ENCODE measurements around the gene VSTM5. TPM values are rescaled to one million over a fixed set of nuclear protein-coding genes. Genes with fewer than 3 reads are reported as not detected.
A peak's percentile ranks its signal among the peaks of the same experiment; 100 is the strongest.

VSTM5 gene
- polyA plus RNA-seq, 1 of the 3 experiments (the other 2 are of a cell fraction): 0.12 TPM

- Histone ChIP-seq H3K79me2 (ENCODE audit: insufficient read depth) (peaks cover 53% of the 10 kb centered on the region), H3K9ac (peak overlapping the region; percentile 99), H3K9me3 (no peaks in the 10 kb centered on the region), H3K27me3 (ENCODE audit: insufficient read depth) (no peaks in the 10 kb centered on the region), H3K27ac (ENCODE audit: low read depth in 2 of 2, low read length in 1 of 2) (peak overlapping the region; percentile 94 to 96; a peak in 3 of 4 replicates), H3K36me3 (replicated peaks in 1 of 2; ENCODE audit: control insufficient read depth in 1 of 2, insufficient read depth in 2 of 2, low read length in 1 of 2) (peaks cover 6 to 13% of the 10 kb centered on the region in 2 experiments), H4K20me1 (ENCODE audit: insufficient read depth) (peaks cover 41% of the 10 kb centered on the region), H3K4me3 (ENCODE audit: low read depth in 2 of 2, low read length in 1 of 2) (peak overlapping the region; percentile 79 to 89), H3F3A (replicated peaks; ENCODE audit: insufficient read depth) (peaks cover 4% of the 10 kb centered on the region), H3K4me1 (ENCODE audit: control insufficient read depth in 1 of 2, insufficient read depth in 2 of 2, low read depth in 1 of 2, low read length in 1 of 2) (peaks cover 2 to 18% of the 10 kb centered on the region in 2 experiments; a peak in 3 of 4 replicates), H2AFZ (ENCODE audit: low read depth) (peak overlapping the region; percentile 84), H3K4me2 (peak overlapping the region; percentile 91), H3K9me2 (no peaks in the 10 kb centered on the region)
- TF ChIP-seq PBX3 (IDR thresholded peaks at IDR 0.05): no peak
- peak; percentile 82; the same call in 1 of the 2 replicates for TF ChIP-seq MXI1 (IDR thresholded peaks at IDR 0.05; ENCODE audit: low read depth, low read length)
- DNase-seq: peak; percentile 10
- ChIA-PET POLR2A (interaction anchor here (0.6 to 2.5 kb wide), 13 partner anchors 8 to 345 kb away, joined by 3 to 72 read pairs (median 4); partner anchors contain the start of genes C11orf54, CEP295, PANX1 and TAF1D), CTCF (interaction anchor here (1.1 to 1.4 kb wide), 5 partner anchors 11 to 44 kb away, joined by 4 to 5 read pairs (median 5); partner anchors contain the start of genes C11orf54 and TAF1D)
- under 1% methylated on average over 10 of the region's 10 CpGs for WGBS (ENCODE audit: low lambda C conversion rate)
These were observed 66.7 kb downstream of the VSTM5 start for GRCh38 chr11:93783765-93784144.

GRCh38 chr11:93783362-93783761, 67.1 kb downstream of the VSTM5 start:
- Histone ChIP-seq H3K79me2 (ENCODE audit: insufficient read depth) (peaks cover 49% of the 10 kb centered on the region), H4K20me1 (ENCODE audit: insufficient read depth) (peaks cover 37% of the 10 kb centered on the region), H3K9me3 (no peaks in the 10 kb centered on the region), H3K36me3 (replicated peaks in 1 of 2; ENCODE audit: control insufficient read depth in 1 of 2, insufficient read depth in 2 of 2, low read length in 1 of 2) (peaks cover 3 to 9% of the 10 kb centered on the region in 2 experiments), H3K27ac (ENCODE audit: low read depth in 2 of 2, low read length in 1 of 2) (peak overlapping the region; percentile 94 to 96; a peak in 2 of 4 replicates), H3K4me2 (peak overlapping the region; percentile 91), H3K4me1 (ENCODE audit: control insufficient read depth in 1 of 2, insufficient read depth in 2 of 2, low read depth in 1 of 2, low read length in 1 of 2) (peaks cover 2 to 18% of the 10 kb centered on the region in 2 experiments; a peak in 3 of 4 replicates), H3K4me3 (ENCODE audit: low read depth in 2 of 2, low read length in 1 of 2) (peak overlapping the region; percentile 79 to 89), H3F3A (replicated peaks; ENCODE audit: insufficient read depth) (peaks cover 4% of the 10 kb centered on the region), H3K27me3 (ENCODE audit: insufficient read depth) (no peaks in the 10 kb centered on the region), H3K9ac (peak overlapping the region; percentile 99; the same call in 1 of the 2 replicates), H3K9me2 (no peaks in the 10 kb centered on the region), H2AFZ (ENCODE audit: low read depth) (peak overlapping the region; percentile 84)
- ChIA-PET POLR2A (interaction anchor here (1.0 to 2.5 kb wide), 5 partner anchors 12 to 345 kb away, joined by 3 to 72 read pairs (median 5); partner anchors contain the start of genes C11orf54, PANX1 and TAF1D), CTCF (interaction anchor here (1.1 to 1.4 kb wide), 5 partner anchors 11 to 44 kb away, joined by 4 to 5 read pairs (median 5); partner anchors contain the start of genes C11orf54 and TAF1D)
- no peak for TF ChIP-seq IRF3 (IDR thresholded peaks at IDR 0.05; ENCODE audit: low read depth, low read length)
- TF ChIP-seq GATA2 (CRISPR knock-in tag; IDR thresholded peaks at IDR 0.05): no peak
- no peak for TF ChIP-seq USF2 (IDR thresholded peaks at IDR 0.05; ENCODE audit: borderline replicate concordance, low read depth, low read length)
- TF ChIP-seq NRF1 (IDR thresholded peaks at IDR 0.05; ENCODE audit: low read depth, low read length): no peak
- no peak for TF ChIP-seq TAF1 (IDR thresholded peaks at IDR 0.05; ENCODE audit: borderline replicate concordance, low read depth, low read length)
- TF ChIP-seq YY1 (IDR thresholded peaks at IDR 0.05; ENCODE audit: low read depth): no peak
- no peak for TF ChIP-seq SIN3A (IDR thresholded peaks at IDR 0.05; ENCODE audit: borderline replicate concordance, low read depth, low read length)
- TF ChIP-seq CHD2 (IDR thresholded peaks at IDR 0.05; ENCODE audit: low read length, partially characterized antibody): no peak
- TF ChIP-seq TCF12 (IDR thresholded peaks at IDR 0.05): no peak
- TF ChIP-seq GABPA (IDR thresholded peaks at IDR 0.05; ENCODE audit: low read depth): no peak
- TF ChIP-seq FOXJ3 (CRISPR knock-in tag; IDR thresholded peaks at IDR 0.05): no peak
- TF ChIP-seq POLR2AphosphoS5 (IDR thresholded peaks at IDR 0.05; ENCODE audit: low read depth, low read length): no peak
- no peak for TF ChIP-seq RCOR1 (IDR thresholded peaks at IDR 0.05; ENCODE audit: low read length)
- TF ChIP-seq NFIC (IDR thresholded peaks at IDR 0.05; ENCODE audit: borderline replicate concordance): no peak
- TF ChIP-seq REST (IDR thresholded peaks at IDR 0.05; ENCODE audit: low read depth, low read length): no peak
- no peak for TF ChIP-seq USF1 (IDR thresholded peaks at IDR 0.05; ENCODE audit: borderline replicate concordance, low read depth)
- 48% methylated on average over 7 of the region's 7 CpGs for WGBS (ENCODE audit: low lambda C conversion rate)
- DNase-seq: no peak

All from SK-N-SH (cell line).